K562 (cell line): ENCODE measurements around the gene RPL27.

Experiments used
- CCAR2 ChIP-seq: fragments of 200-400 bp; formaldehyde crosslinking; IDR thresholded peaks from 2 replicates; pipeline ENCODE4 v1.6.1; 2017; ENCODE audit warnings: mild to moderate bottlenecking, low read depth, low read length
- COPS2 ChIP-seq: fragments of 450-650 bp; conservative IDR thresholded peaks from 2 replicates; pipeline ENCODE4 v1.6.1; 2016; ENCODE audit warnings: mild to moderate bottlenecking, moderate library complexity
- POLR2AphosphoS5 ChIP-seq: IDR thresholded peaks from 2 replicates; pipeline ENCODE4 v1.6.1; 2011; ENCODE audit warnings: mild to moderate bottlenecking, low read depth, low read length, moderate library complexity; ENCODE audit not compliant: control insufficient read depth, insufficient read depth
- RAD21 ChIP-seq, 2 experiments: fragments of 250-450 bp in 1 of 2; fragments of 450-650 bp in 1 of 2; sonication (Bioruptor Pico) in 1 of 2; formaldehyde crosslinking in 1 of 2; IDR thresholded peaks in 1 of 2; conservative IDR thresholded peaks in 1 of 2; 2 replicates each; pipeline versions ENCODE4 v1.4.0 to v1.8.0; 2020 to 2022; ENCODE audit warnings: mild to moderate bottlenecking in 2 of 2, moderate library complexity in 1 of 2
- SLC30A9 ChIP-seq: fragments of 250-450 bp; sonication (Bioruptor Pico); IDR thresholded peaks from 2 replicates; pipeline ENCODE4 v1.8.0; 2022; ENCODE audit warnings: mild to moderate bottlenecking, moderate library complexity
- SMARCC2 ChIP-seq: fragments of 450-650 bp; IDR thresholded peaks from 2 replicates; pipeline ENCODE4 v1.6.1; 2017; ENCODE audit warnings: antibody characterized with exemption, moderate library complexity, mild to moderate bottlenecking, low read depth
- TAF15 ChIP-seq: fragments of 200-400 bp; formaldehyde crosslinking; IDR thresholded peaks from 2 replicates; pipeline ENCODE4 v1.6.1; 2017; ENCODE audit warnings: mild to moderate bottlenecking, low read depth, low read length, moderate library complexity
- ZFP36 ChIP-seq: fragments of 150-350 bp; IDR thresholded peaks from 2 replicates; pipeline ENCODE4 v1.6.1; 2018; ENCODE audit warnings: low read length, low read depth; ENCODE audit not compliant: partially characterized antibody
- ZKSCAN1 ChIP-seq: fragments of 150-350 bp; IDR thresholded peaks from 2 replicates; pipeline ENCODE4 v1.6.1; 2016; ENCODE audit warnings: low read depth, low read length
- ZNF121 ChIP-seq: sonication (generic); formaldehyde crosslinking; conservative IDR thresholded peaks from 2 replicates; pipeline ENCODE4 v1.8.0; 2022; ENCODE audit warnings: missing genetic modification reagents
- TF ChIP-seq, protein P1 (sequence below): fragments of 250-450 bp; sonication (Bioruptor Pico); IDR thresholded peaks from 2 replicates; pipeline ENCODE4 v1.5.0; 2020; ENCODE audit warnings: mild to moderate bottlenecking
- TF ChIP-seq, protein P2 (sequence below), 2 experiments: fragments of 450-650 bp; formaldehyde crosslinking in 1 of 2; IDR thresholded peaks; 2 replicates each; pipeline versions ENCODE4 v1.4.0 to v1.6.1; 2014 to 2020; ENCODE audit warnings: mild to moderate bottlenecking in 2 of 2, borderline replicate concordance in 1 of 2, low read depth in 1 of 2
- TF ChIP-seq, protein P3 (sequence below): fragments of 250-450 bp; sonication (Bioruptor Pico); IDR thresholded peaks from 2 replicates; pipeline ENCODE4 v1.8.0; 2021; ENCODE audit warnings: borderline replicate concordance, mild to moderate bottlenecking, moderate library complexity; ENCODE audit not compliant: poor library complexity, severe bottlenecking

DNA sequence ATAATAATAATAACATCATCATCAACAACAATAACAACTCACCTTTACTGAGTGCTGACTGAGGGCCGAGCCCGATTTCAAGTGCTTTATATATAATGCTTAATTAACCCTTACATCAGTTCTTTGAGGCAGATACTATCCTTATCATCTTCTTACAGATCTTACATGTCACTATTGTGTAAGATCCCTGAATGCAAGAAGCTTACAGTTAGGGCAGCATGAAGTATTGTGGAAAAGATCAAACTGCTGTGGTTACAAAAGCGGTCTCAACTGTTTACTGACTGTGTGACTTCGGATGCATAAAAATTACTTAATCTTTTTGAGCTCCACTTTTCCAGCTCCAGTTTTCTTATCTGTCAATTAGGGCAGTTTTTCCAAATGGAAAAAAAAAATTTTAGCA is 20.7 kb downstream of the RPL27 start:
- TF ChIP-seq CCAR2 (no peak), ZFP36 (no peak), POLR2AphosphoS5 (no peak), ZNF121 (no peak), RAD21 (CRISPR knock-in tag; conservative IDR thresholded peaks at IDR 0.05 in 1 of 2, IDR thresholded peaks at IDR 0.05 in 1 of 2) (no peak), SMARCC2 (no peak), SLC30A9 (no peak), COPS2 (no peak), ZKSCAN1 (no peak), TAF15 (no peak)
- TF ChIP-seq, protein P1, sequence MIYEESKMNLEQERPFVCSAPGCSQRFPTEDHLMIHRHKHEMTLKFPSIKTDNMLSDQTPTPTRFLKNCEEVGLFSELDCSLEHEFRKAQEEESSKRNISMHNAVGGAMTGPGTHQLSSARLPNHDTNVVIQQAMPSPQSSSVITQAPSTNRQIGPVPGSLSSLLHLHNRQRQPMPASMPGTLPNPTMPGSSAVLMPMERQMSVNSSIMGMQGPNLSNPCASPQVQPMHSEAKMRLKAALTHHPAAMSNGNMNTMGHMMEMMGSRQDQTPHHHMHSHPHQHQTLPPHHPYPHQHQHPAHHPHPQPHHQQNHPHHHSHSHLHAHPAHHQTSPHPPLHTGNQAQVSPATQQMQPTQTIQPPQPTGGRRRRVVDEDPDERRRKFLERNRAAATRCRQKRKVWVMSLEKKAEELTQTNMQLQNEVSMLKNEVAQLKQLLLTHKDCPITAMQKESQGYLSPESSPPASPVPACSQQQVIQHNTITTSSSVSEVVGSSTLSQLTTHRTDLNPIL (CRISPR knock-in tag) = no peak
- TF ChIP-seq, protein P2, sequence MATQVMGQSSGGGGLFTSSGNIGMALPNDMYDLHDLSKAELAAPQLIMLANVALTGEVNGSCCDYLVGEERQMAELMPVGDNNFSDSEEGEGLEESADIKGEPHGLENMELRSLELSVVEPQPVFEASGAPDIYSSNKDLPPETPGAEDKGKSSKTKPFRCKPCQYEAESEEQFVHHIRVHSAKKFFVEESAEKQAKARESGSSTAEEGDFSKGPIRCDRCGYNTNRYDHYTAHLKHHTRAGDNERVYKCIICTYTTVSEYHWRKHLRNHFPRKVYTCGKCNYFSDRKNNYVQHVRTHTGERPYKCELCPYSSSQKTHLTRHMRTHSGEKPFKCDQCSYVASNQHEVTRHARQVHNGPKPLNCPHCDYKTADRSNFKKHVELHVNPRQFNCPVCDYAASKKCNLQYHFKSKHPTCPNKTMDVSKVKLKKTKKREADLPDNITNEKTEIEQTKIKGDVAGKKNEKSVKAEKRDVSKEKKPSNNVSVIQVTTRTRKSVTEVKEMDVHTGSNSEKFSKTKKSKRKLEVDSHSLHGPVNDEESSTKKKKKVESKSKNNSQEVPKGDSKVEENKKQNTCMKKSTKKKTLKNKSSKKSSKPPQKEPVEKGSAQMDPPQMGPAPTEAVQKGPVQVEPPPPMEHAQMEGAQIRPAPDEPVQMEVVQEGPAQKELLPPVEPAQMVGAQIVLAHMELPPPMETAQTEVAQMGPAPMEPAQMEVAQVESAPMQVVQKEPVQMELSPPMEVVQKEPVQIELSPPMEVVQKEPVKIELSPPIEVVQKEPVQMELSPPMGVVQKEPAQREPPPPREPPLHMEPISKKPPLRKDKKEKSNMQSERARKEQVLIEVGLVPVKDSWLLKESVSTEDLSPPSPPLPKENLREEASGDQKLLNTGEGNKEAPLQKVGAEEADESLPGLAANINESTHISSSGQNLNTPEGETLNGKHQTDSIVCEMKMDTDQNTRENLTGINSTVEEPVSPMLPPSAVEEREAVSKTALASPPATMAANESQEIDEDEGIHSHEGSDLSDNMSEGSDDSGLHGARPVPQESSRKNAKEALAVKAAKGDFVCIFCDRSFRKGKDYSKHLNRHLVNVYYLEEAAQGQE (IDR thresholded peaks at IDR 0.05; ENCODE audit: borderline replicate concordance) = no peak
- TF ChIP-seq, protein P2 (CRISPR knock-in tag; IDR thresholded peaks at IDR 0.05; ENCODE audit: low read depth) = no peak
- TF ChIP-seq, protein P3, sequence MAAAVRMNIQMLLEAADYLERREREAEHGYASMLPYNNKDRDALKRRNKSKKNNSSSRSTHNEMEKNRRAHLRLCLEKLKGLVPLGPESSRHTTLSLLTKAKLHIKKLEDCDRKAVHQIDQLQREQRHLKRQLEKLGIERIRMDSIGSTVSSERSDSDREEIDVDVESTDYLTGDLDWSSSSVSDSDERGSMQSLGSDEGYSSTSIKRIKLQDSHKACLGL (CRISPR knock-in tag) = no peak
